ENCODE data around the gene LHFPL3. TPM values are rescaled to one million over a fixed set of nuclear protein-coding genes. Genes with fewer than 3 reads are reported as not detected.

Gene LHFPL3
- total RNA-seq, 6 experiments from 2014 or later: not detected

GRCh38 chr7:104938741-104939390 is 610.5 kb downstream of the LHFPL3 start:
- Histone ChIP-seq H3K4me3 (no peak overlapping the region), H3K27ac (no peak overlapping the region), H3K27me3 (no peaks in the 10 kb centered on the region), H3K4me1 (no peaks in the 10 kb centered on the region), H3K36me3 (no peaks in the 10 kb centered on the region), H3K9me3 (no peaks in the 10 kb centered on the region)
- TF ChIP-seq CTCF (IDR thresholded peaks at IDR 0.05): no peak
- TF ChIP-seq POLR2A (IDR thresholded peaks at IDR 0.05): no peak
- WGBS (ENCODE audit: insufficient coverage, low coverage, low lambda C conversion rate, missing lambda C conversion rate): 100% methylated on average over 1 of the region's 1 CpG
- intact Hi-C loops (cut with DNase I): no loop called here
- ATAC-seq: no peak
- DNase-seq: no peak

GRCh38 chr7:104940023-104940710 is 611.8 kb downstream of the LHFPL3 start:
- no peak for TF ChIP-seq POLR2A (IDR thresholded peaks at IDR 0.05)
- TF ChIP-seq CTCF (IDR thresholded peaks at IDR 0.05): no peak
- DNase-seq (no peak), ATAC-seq (no peak)
- 94% methylated on average over 7 of the region's 43 CpGs for WGBS (ENCODE audit: insufficient coverage, low coverage, low lambda C conversion rate, missing lambda C conversion rate)
- intact Hi-C loops (cut with DNase I): no loop called here
- Histone ChIP-seq H3K27ac (no peak overlapping the region), H3K36me3 (no peaks in the 10 kb centered on the region), H3K27me3 (no peaks in the 10 kb centered on the region), H3K9me3 (no peaks in the 10 kb centered on the region), H3K4me3 (no peak overlapping the region), H3K4me1 (no peaks in the 10 kb centered on the region)

GRCh38 chr7:104943502-104944343 is 615.3 kb downstream of the LHFPL3 start:
- WGBS (ENCODE audit: insufficient coverage, low coverage, low lambda C conversion rate, missing lambda C conversion rate): 46% methylated on average over 12 of the region's 12 CpGs
- DNase-seq (peak in 2 of 3 donors; percentile 38 to 52), ATAC-seq (peak; percentile 6 to 45 (median 36))
- peaks cover 0 to 4% (median 0%) of the 10 kb centered on the region in 4 donors for H3K4me1 ChIP-seq
- intact Hi-C loops (cut with DNase I): no loop called here
- TF ChIP-seq POLR2A (IDR thresholded peaks at IDR 0.05) (no peak), CTCF (IDR thresholded peaks at IDR 0.05) (no peak)
- no peaks in the 10 kb centered on the region for H3K27me3 ChIP-seq
- no peaks in the 10 kb centered on the region for H3K36me3 ChIP-seq
- H3K27ac ChIP-seq: peak overlapping the region; percentile 30 to 86 (median 63)
- no peak overlapping the region for H3K4me3 ChIP-seq
- H3K9me3 ChIP-seq: no peaks in the 10 kb centered on the region

- Histone ChIP-seq H3K27ac (peak overlapping the region in 2 of 3 donors; percentile 63 to 86), H3K27me3 (no peaks in the 10 kb centered on the region), H3K4me1 (peaks cover 0 to 4% (median 0%) of the 10 kb centered on the region in 4 donors), H3K36me3 (no peaks in the 10 kb centered on the region), H3K9me3 (no peaks in the 10 kb centered on the region), H3K4me3 (no peak overlapping the region)
- TF ChIP-seq POLR2A (IDR thresholded peaks at IDR 0.05) (no peak), CTCF (IDR thresholded peaks at IDR 0.05) (no peak)
- no peak for DNase-seq
- ATAC-seq: no peak
- intact Hi-C loops (cut with DNase I): no loop called here
Observed at GRCh38 chr7:104945599-104945956, 617.2 kb downstream of the LHFPL3 start.

All from right lobe of liver (tissue), 6 donors.